SK-N-SH (cell line): ENCODE measurements around the gene RNF150. TPM values are rescaled to one million over a fixed set of nuclear protein-coding genes. Genes with fewer than 3 reads are reported as not detected.

ENCODE experiments used
- CHD2 ChIP-seq: fragments of 150-350 bp; IDR thresholded peaks from 2 replicates; pipeline ENCODE4 v1.6.1; 2018; ENCODE audit warnings: low read length; ENCODE audit not compliant: partially characterized antibody
- ELF1 ChIP-seq: IDR thresholded peaks from 2 replicates; pipeline ENCODE4 v1.4.0; 2012
- FOSL2 ChIP-seq: IDR thresholded peaks from 2 replicates; pipeline ENCODE4 v1.4.0; 2012; ENCODE audit warnings: low read depth, mild to moderate bottlenecking, moderate library complexity, borderline replicate concordance
- FOXM1 ChIP-seq: IDR thresholded peaks from 2 replicates; pipeline ENCODE4 v1.4.0; 2012; ENCODE audit warnings: low read depth, mild to moderate bottlenecking
- GATA2 ChIP-seq: sonication (generic); formaldehyde crosslinking; IDR thresholded peaks from 2 replicates; pipeline ENCODE4 v1.5.0; 2020; ENCODE audit warnings: mild to moderate bottlenecking, missing genetic modification reagents
- MEF2A ChIP-seq: IDR thresholded peaks from 2 replicates; pipeline ENCODE4 v1.4.0; 2012; ENCODE audit warnings: low read depth, borderline replicate concordance
- POLR2AphosphoS5 ChIP-seq: IDR thresholded peaks from 2 replicates; pipeline ENCODE4 v1.6.1; 2012; ENCODE audit warnings: low read depth, low read length
- RAD21 ChIP-seq: IDR thresholded peaks from 2 replicates; pipeline ENCODE4 v1.6.1; 2012; ENCODE audit warnings: mild to moderate bottlenecking, low read length
- RFX5 ChIP-seq: IDR thresholded peaks from 2 replicates; pipeline ENCODE4 v1.6.1; 2012; ENCODE audit warnings: mild to moderate bottlenecking, improper control_type of control experiment, low read length
- RXRA ChIP-seq: IDR thresholded peaks from 2 replicates; pipeline ENCODE4 v1.4.0; 2012; ENCODE audit warnings: low read depth, mild to moderate bottlenecking, borderline replicate concordance
- YY1 ChIP-seq: IDR thresholded peaks from 2 replicates; pipeline ENCODE4 v1.4.0; 2012; ENCODE audit warnings: low read depth, mild to moderate bottlenecking
- polyA plus RNA-seq, 3 experiments: library from polyadenylated mRNA; depleted of rRNA; stranded (reverse); fragments of >200 nt; gene quantifications; 2 replicates each; pipeline ENCODE4 v1.2.3, GENCODE V29; 2012
- TF ChIP-seq, protein P1 (sequence below): IDR thresholded peaks from 2 replicates; pipeline ENCODE4; 2012
- TF ChIP-seq, protein P2 (sequence below): IDR thresholded peaks from 2 replicates; pipeline ENCODE4 v1.4.0; 2012; ENCODE audit warnings: low read depth, borderline replicate concordance
- TF ChIP-seq, protein P3 (sequence below): fragments of 150-350 bp; IDR thresholded peaks from 2 replicates; pipeline ENCODE4 v1.6.1; 2017; ENCODE audit warnings: antibody characterized with exemption, low read length, low read depth, borderline replicate concordance
- TF ChIP-seq, protein P4 (sequence below): fragments of 200-600 bp; sonication (generic); IDR thresholded peaks from 2 replicates; pipeline ENCODE4 v1.6.1; 2017; ENCODE audit warnings: antibody characterized with exemption, mild to moderate bottlenecking, moderate library complexity
- TF ChIP-seq, protein P5 (sequence below): IDR thresholded peaks from 2 replicates; pipeline ENCODE4 v1.6.1; 2012; ENCODE audit warnings: mild to moderate bottlenecking, low read depth, low read length, moderate library complexity
- TF ChIP-seq, protein P6 (sequence below): IDR thresholded peaks from 2 replicates; pipeline ENCODE4 v1.4.0; 2012; ENCODE audit warnings: low read depth, borderline replicate concordance

The RNF150 gene
- polyA plus RNA-seq, 1 of the 3 experiments (the other 2 are of a cell fraction): 5.8 TPM

DNA sequence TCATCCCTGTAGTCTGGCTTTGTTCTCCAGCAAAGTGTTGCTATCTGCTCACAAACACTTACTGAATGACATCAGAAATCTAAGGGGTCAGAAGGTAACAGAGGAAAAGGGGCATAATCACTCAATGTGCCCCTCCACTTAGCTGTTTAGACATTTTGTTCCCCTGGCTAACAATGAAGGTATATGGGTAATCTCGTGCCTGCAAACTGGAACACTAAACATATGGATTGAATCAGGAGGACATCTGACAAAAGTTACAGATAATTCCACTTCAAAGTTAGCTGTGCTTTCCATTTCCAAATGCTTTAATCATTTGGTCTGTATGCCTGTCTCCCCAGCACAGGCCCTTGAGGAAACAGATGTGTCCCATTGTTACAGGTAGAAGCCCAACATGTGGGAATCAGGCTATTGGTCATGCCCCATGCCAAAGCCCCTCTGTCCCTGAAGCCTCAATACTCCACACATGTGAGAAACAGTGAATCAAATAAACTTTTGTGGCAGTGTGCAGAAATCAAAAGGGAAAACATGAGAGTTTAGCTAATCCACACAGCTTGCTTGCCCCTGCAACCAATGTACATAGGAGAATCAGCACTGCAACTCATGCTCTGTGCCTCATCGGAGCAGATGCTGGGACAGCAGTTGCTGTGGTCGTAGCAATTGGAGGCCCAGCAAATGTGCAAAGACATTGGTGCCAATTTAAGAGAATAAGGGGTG lies 111.7 kb downstream of the RNF150 start (continued):
- TF ChIP-seq, protein P1, sequence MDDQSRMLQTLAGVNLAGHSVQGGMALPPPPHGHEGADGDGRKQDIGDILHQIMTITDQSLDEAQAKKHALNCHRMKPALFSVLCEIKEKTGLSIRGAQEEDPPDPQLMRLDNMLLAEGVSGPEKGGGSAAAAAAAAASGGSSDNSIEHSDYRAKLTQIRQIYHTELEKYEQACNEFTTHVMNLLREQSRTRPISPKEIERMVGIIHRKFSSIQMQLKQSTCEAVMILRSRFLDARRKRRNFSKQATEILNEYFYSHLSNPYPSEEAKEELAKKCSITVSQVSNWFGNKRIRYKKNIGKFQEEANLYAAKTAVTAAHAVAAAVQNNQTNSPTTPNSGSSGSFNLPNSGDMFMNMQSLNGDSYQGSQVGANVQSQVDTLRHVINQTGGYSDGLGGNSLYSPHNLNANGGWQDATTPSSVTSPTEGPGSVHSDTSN: peak; percentile 63
- TF ChIP-seq RAD21 (0 out of 2 replicates have a peak, but pooled peaks have one; percentile 17), FOSL2 (no peak), YY1 (no peak), FOXM1 (no peak), POLR2AphosphoS5 (peak; percentile 83), CHD2 (no peak), GATA2 (CRISPR knock-in tag) (peak; percentile 65), ELF1 (no peak), RXRA (no peak), MEF2A (no peak), RFX5 (no peak)
- TF ChIP-seq, protein P2, sequence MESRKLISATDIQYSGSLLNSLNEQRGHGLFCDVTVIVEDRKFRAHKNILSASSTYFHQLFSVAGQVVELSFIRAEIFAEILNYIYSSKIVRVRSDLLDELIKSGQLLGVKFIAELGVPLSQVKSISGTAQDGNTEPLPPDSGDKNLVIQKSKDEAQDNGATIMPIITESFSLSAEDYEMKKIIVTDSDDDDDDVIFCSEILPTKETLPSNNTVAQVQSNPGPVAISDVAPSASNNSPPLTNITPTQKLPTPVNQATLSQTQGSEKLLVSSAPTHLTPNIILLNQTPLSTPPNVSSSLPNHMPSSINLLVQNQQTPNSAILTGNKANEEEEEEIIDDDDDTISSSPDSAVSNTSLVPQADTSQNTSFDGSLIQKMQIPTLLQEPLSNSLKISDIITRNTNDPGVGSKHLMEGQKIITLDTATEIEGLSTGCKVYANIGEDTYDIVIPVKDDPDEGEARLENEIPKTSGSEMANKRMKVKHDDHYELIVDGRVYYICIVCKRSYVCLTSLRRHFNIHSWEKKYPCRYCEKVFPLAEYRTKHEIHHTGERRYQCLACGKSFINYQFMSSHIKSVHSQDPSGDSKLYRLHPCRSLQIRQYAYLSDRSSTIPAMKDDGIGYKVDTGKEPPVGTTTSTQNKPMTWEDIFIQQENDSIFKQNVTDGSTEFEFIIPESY: no peak
- TF ChIP-seq, protein P3, sequence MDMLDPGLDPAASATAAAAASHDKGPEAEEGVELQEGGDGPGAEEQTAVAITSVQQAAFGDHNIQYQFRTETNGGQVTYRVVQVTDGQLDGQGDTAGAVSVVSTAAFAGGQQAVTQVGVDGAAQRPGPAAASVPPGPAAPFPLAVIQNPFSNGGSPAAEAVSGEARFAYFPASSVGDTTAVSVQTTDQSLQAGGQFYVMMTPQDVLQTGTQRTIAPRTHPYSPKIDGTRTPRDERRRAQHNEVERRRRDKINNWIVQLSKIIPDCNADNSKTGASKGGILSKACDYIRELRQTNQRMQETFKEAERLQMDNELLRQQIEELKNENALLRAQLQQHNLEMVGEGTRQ: no peak
- TF ChIP-seq, protein P4, sequence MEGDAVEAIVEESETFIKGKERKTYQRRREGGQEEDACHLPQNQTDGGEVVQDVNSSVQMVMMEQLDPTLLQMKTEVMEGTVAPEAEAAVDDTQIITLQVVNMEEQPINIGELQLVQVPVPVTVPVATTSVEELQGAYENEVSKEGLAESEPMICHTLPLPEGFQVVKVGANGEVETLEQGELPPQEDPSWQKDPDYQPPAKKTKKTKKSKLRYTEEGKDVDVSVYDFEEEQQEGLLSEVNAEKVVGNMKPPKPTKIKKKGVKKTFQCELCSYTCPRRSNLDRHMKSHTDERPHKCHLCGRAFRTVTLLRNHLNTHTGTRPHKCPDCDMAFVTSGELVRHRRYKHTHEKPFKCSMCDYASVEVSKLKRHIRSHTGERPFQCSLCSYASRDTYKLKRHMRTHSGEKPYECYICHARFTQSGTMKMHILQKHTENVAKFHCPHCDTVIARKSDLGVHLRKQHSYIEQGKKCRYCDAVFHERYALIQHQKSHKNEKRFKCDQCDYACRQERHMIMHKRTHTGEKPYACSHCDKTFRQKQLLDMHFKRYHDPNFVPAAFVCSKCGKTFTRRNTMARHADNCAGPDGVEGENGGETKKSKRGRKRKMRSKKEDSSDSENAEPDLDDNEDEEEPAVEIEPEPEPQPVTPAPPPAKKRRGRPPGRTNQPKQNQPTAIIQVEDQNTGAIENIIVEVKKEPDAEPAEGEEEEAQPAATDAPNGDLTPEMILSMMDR: no peak
- TF ChIP-seq, protein P5, sequence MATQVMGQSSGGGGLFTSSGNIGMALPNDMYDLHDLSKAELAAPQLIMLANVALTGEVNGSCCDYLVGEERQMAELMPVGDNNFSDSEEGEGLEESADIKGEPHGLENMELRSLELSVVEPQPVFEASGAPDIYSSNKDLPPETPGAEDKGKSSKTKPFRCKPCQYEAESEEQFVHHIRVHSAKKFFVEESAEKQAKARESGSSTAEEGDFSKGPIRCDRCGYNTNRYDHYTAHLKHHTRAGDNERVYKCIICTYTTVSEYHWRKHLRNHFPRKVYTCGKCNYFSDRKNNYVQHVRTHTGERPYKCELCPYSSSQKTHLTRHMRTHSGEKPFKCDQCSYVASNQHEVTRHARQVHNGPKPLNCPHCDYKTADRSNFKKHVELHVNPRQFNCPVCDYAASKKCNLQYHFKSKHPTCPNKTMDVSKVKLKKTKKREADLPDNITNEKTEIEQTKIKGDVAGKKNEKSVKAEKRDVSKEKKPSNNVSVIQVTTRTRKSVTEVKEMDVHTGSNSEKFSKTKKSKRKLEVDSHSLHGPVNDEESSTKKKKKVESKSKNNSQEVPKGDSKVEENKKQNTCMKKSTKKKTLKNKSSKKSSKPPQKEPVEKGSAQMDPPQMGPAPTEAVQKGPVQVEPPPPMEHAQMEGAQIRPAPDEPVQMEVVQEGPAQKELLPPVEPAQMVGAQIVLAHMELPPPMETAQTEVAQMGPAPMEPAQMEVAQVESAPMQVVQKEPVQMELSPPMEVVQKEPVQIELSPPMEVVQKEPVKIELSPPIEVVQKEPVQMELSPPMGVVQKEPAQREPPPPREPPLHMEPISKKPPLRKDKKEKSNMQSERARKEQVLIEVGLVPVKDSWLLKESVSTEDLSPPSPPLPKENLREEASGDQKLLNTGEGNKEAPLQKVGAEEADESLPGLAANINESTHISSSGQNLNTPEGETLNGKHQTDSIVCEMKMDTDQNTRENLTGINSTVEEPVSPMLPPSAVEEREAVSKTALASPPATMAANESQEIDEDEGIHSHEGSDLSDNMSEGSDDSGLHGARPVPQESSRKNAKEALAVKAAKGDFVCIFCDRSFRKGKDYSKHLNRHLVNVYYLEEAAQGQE: no peak
- TF ChIP-seq, protein P6, sequence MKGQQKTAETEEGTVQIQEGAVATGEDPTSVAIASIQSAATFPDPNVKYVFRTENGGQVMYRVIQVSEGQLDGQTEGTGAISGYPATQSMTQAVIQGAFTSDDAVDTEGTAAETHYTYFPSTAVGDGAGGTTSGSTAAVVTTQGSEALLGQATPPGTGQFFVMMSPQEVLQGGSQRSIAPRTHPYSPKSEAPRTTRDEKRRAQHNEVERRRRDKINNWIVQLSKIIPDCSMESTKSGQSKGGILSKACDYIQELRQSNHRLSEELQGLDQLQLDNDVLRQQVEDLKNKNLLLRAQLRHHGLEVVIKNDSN: no peak
